ENCODE data around the gene SSTR3.

DNA sequence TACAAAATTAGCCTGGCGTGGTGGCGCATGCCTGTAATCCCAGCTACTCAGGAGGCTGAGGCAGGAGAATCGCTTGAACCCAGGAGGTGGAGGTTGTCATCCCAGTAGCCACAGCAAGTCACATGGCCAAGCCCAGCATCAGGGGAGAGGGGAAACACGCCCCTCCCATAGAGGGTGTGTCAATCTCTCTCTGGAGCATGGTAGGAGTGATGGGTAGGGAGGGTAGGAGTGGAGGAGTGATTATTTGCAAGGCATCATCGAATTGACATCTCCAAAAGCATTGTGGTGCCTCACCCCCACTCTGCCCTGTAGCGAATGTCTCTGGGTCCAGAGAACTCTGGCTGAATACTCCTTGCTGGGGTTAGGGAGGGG, 6.1 kb upstream of the SSTR3 start:
- no peak for TF ChIP-seq CTCF (IDR thresholded peaks at IDR 0.05; ENCODE audit: low read length)
- TF ChIP-seq EZH2 (IDR thresholded peaks at IDR 0.05; ENCODE audit: borderline replicate concordance, low read length) = no peak
